ENCODE results near the gene AKAP1. TPM values are rescaled to one million over a fixed set of nuclear protein-coding genes. Genes with fewer than 3 reads are reported as not detected.

AKAP1 gene
- polyA plus RNA-seq, 1 donor: 90.7 TPM

Other genes starting within 250 kb of the AKAP1 start
- gene TRIM25, start 171.2 kb upstream of the AKAP1 start, polyA plus RNA-seq (ENCODE audit: insufficient read length): 14.6 TPM
- gene COIL, start 124.2 kb upstream of the AKAP1 start, polyA plus RNA-seq (ENCODE audit: insufficient read length): 16.6 TPM
- gene SCPEP1, start 107.1 kb upstream of the AKAP1 start, polyA plus RNA-seq (ENCODE audit: insufficient read length): 11.4 TPM
- 33.6 TPM for gene MSI2, start 171.3 kb downstream of the AKAP1 start, polyA plus RNA-seq (ENCODE audit: insufficient read length)

Measured in hindlimb muscle (tissue), 1 donor.